Hepatocyte (in vitro differentiated cells): ENCODE measurements around the gene LAG3. TPM values are rescaled to one million over a fixed set of nuclear protein-coding genes. Genes with fewer than 3 reads are reported as not detected.
"Not testable (repeated sequence)": the region's sequence is repeated elsewhere in the genome, so short reads cannot be mapped to it uniquely, and the experiment has no call there.

Experiments used
- DNase-seq: peaks from one replicate; pipeline ENCODE4 v3.0.0-alpha.2; 2016; ENCODE audit warnings: low spot score
- H2AFZ ChIP-seq: fragments of 200-600 bp; sonication (generic); 2 replicates; pipeline ENCODE4 v1.6.0; 2016; ENCODE audit warnings: antibody characterized with exemption, mild to moderate bottlenecking
- H3K27ac ChIP-seq: fragments of 200-600 bp; sonication (generic); 2 replicates; pipeline ENCODE4 v1.5.1; 2016; ENCODE audit warnings: mild to moderate bottlenecking
- H3K27me3 ChIP-seq: fragments of 200-600 bp; sonication (generic); 2 replicates; pipeline ENCODE4 v1.6.1; 2016
- H3K36me3 ChIP-seq: fragments of 200-600 bp; sonication (generic); replicated peaks from 2 replicates; pipeline ENCODE4 v1.5.1; 2016; ENCODE audit warnings: low read depth; ENCODE audit not compliant: insufficient read depth
- H3K4me1 ChIP-seq: fragments of 200-600 bp; sonication (generic); 2 replicates; pipeline ENCODE4 v1.5.1; 2016; ENCODE audit warnings: mild to moderate bottlenecking, moderate library complexity; ENCODE audit not compliant: insufficient read depth
- H3K4me2 ChIP-seq: fragments of 200-600 bp; sonication (generic); 2 replicates; pipeline ENCODE4 v1.6.0; 2016
- H3K4me3 ChIP-seq: fragments of 200-600 bp; sonication (generic); 2 replicates; pipeline ENCODE4 v1.5.1; 2016; ENCODE audit warnings: mild to moderate bottlenecking
- H3K79me2 ChIP-seq: fragments of 200-600 bp; sonication (generic); 2 replicates; pipeline ENCODE4 v1.6.0; 2017; ENCODE audit warnings: mild to moderate bottlenecking
- H3K9me2 ChIP-seq: fragments of 200-600 bp; sonication (generic); replicated peaks from 2 replicates; pipeline ENCODE4 v1.6.0; 2017; ENCODE audit warnings: mild to moderate bottlenecking; ENCODE audit not compliant: insufficient read depth
- H3K9me3 ChIP-seq: fragments of 200-600 bp; sonication (generic); 2 replicates; pipeline ENCODE4 v1.5.1; 2016; ENCODE audit warnings: low read depth, mild to moderate bottlenecking
- H4K20me1 ChIP-seq: fragments of 200-600 bp; sonication (generic); 2 replicates; pipeline ENCODE4 v1.6.0; 2016; ENCODE audit warnings: mild to moderate bottlenecking; ENCODE audit not compliant: insufficient read depth, poor library complexity, severe bottlenecking
- EZH2 ChIP-seq: fragments of 200-600 bp; sonication (generic); IDR thresholded peaks from 2 replicates; pipeline ENCODE4 v1.6.1; 2016; ENCODE audit warnings: antibody characterized with exemption, mild to moderate bottlenecking, borderline replicate concordance
- EZH2phosphoT487 ChIP-seq: fragments of 200-600 bp; sonication (generic); IDR thresholded peaks from one replicate; pipeline ENCODE4 v1.6.1; 2018; ENCODE audit warnings: antibody characterized with exemption, mild to moderate bottlenecking, low read depth, moderate library complexity; ENCODE audit not compliant: unreplicated experiment, severe bottlenecking
- WGBS: methylation state at CpG from one replicate; pipeline ENCODE4 v1.1.6; 2016; ENCODE audit warnings: low lambda C conversion rate; ENCODE audit errors: missing lambda C conversion rate; 5-methylcytosine and 5-hydroxymethylcytosine counted together
- polyA plus RNA-seq: library from polyadenylated mRNA; unstranded; fragments of >200 nt; fragmentation: Nextera tagmentation; extraction: Ambion mirVana; gene quantifications from 2 replicates; pipeline ENCODE4 v1.2.1, GENCODE V29; 2016
- total RNA-seq: library from RNA; depleted of rRNA; stranded (reverse); fragments of >200 nt; gene quantifications from 2 replicates; pipeline ENCODE4 v1.2.3, GENCODE V29; 2014
- TF ChIP-seq, protein P1 (sequence below): fragments of 200-600 bp; sonication (generic); IDR thresholded peaks from 2 replicates; pipeline ENCODE4 v1.5.1; 2016; ENCODE audit warnings: antibody characterized with exemption, mild to moderate bottlenecking; ENCODE audit not compliant: poor library complexity

Gene LAG3
- total and polyA plus RNA-seq, 2 experiments from 2014 or later: 0.70 to 0.91 TPM

GRCh38 chr12:6734506-6735387, 37.6 kb upstream of the LAG3 start:
- Histone ChIP-seq H3K36me3 (no peaks in the 10 kb centered on the region), H4K20me1 (no peaks in the 10 kb centered on the region), H3K9me3 (no peaks in the 10 kb centered on the region), H3K79me2 (no peaks in the 10 kb centered on the region), H3K9me2 (no peaks in the 10 kb centered on the region), H3K4me2 (no peak overlapping the region), H2AFZ (no peak overlapping the region), H3K27me3 (no peaks in the 10 kb centered on the region), H3K4me1 (no peaks in the 10 kb centered on the region), H3K4me3 (no peak overlapping the region), H3K27ac (no peak overlapping the region)
- no peak for DNase-seq
- 88% methylated on average over 10 of the region's 10 CpGs for WGBS
- TF ChIP-seq EZH2phosphoT487 (no peak), EZH2 (no peak)
- TF ChIP-seq, protein P1, sequence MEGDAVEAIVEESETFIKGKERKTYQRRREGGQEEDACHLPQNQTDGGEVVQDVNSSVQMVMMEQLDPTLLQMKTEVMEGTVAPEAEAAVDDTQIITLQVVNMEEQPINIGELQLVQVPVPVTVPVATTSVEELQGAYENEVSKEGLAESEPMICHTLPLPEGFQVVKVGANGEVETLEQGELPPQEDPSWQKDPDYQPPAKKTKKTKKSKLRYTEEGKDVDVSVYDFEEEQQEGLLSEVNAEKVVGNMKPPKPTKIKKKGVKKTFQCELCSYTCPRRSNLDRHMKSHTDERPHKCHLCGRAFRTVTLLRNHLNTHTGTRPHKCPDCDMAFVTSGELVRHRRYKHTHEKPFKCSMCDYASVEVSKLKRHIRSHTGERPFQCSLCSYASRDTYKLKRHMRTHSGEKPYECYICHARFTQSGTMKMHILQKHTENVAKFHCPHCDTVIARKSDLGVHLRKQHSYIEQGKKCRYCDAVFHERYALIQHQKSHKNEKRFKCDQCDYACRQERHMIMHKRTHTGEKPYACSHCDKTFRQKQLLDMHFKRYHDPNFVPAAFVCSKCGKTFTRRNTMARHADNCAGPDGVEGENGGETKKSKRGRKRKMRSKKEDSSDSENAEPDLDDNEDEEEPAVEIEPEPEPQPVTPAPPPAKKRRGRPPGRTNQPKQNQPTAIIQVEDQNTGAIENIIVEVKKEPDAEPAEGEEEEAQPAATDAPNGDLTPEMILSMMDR: no peak

DNA sequence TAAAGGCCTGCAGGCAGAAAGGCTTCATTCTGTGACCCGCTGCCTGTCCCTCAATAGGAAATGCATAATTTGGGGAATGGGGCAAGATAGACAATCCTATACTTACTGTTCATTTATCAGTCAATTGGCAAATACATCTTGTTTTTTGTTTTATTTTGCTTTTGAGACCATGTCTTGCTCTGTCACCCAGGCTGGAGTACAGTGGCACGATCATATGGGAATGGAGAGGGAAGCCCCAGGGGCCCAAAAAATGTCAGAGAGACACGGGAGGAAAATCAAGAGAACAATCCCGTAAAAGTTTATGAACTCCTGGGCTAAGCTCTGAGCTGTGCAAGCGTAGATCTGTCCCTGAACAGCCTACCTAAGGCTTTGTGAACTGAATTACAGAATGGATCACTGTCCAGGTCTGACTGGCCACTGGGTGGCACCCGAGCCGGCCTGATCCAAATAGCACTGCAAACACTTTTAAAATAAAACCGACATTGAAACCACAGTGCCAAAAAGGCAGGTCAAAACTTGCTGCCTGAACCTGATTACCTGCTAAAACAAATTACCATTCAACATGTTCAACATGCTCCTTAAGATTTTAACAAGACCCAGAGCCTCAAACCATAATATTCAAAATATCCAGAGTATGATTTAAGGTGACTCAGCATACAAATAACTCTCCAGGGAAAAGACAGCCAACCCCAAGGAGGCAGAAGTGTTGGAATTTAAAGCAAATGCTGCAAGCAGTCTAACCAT, 36.7 kb upstream of the LAG3 start:
- H4K20me1 ChIP-seq: no peaks in the 10 kb centered on the region
- H2AFZ ChIP-seq: no peak overlapping the region
- no peak overlapping the region for H3K27ac ChIP-seq
- no peak overlapping the region for H3K4me2 ChIP-seq
- H3K27me3 ChIP-seq: no peaks in the 10 kb centered on the region
- DNase-seq: peak; percentile 75
- no peaks in the 10 kb centered on the region for H3K9me3 ChIP-seq
- TF ChIP-seq, protein P1: peak; percentile 84
- no peak for TF ChIP-seq EZH2phosphoT487
- H3K9me2 ChIP-seq: no peaks in the 10 kb centered on the region
- 42% methylated on average over 8 of the region's 8 CpGs for WGBS
- H3K36me3 ChIP-seq: no peaks in the 10 kb centered on the region
- no peak overlapping the region for H3K4me3 ChIP-seq
- H3K4me1 ChIP-seq: no peaks in the 10 kb centered on the region
- H3K79me2 ChIP-seq: no peaks in the 10 kb centered on the region

GRCh38 chr12:6736754-6737153, 35.6 kb upstream of the LAG3 start:
- DNase-seq: no peak
- no peaks in the 10 kb centered on the region for H3K4me1 ChIP-seq
- no peaks in the 10 kb centered on the region for H4K20me1 ChIP-seq
- H3K9me2 ChIP-seq: no peaks in the 10 kb centered on the region
- no peak overlapping the region for H3K4me2 ChIP-seq
- H3K79me2 ChIP-seq: no peaks in the 10 kb centered on the region
- H3K27ac ChIP-seq: no peak overlapping the region
- no peak overlapping the region for H2AFZ ChIP-seq
- no peaks in the 10 kb centered on the region for H3K27me3 ChIP-seq
- H3K36me3 ChIP-seq: no peaks in the 10 kb centered on the region
- TF ChIP-seq EZH2phosphoT487 (no peak), EZH2 (no peak)
- TF ChIP-seq, protein P1: no peak
- no peaks in the 10 kb centered on the region for H3K9me3 ChIP-seq
- 88% methylated on average over 5 of the region's 5 CpGs for WGBS
- no peak overlapping the region for H3K4me3 ChIP-seq

DNA sequence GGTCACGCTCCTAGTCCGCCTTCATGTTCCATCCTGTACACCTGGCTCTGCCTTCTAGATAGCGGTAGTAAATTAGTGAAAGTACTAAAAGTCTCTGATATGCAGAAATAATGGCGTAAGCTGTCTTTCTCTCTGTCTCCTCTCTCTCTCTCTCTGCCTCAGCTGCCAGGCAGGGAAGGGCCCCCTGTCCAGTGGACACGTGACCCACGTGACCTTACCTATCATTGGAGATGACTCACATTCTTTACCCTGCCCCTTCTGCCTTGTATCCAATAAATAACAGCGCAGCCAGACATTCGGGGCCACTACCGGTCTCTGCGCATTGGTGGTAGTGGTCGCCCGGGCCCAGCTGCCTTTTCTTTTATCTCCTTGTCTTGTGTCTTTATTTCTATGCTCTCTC, 30.2 kb upstream of the LAG3 start:
- H3K9me2 ChIP-seq, H3K4me2 ChIP-seq, H2AFZ ChIP-seq, H3K36me3 ChIP-seq, H4K20me1 ChIP-seq, H3K4me3 ChIP-seq, H3K79me2 ChIP-seq, H3K27me3 ChIP-seq, DNase-seq, H3K4me1 ChIP-seq, H3K9me3 ChIP-seq, H3K27ac ChIP-seq: not testable (repeated sequence)
- WGBS: 88% methylated on average over 12 of the region's 12 CpGs
